Stimulated activated CD4-positive, alpha-beta T cell treated with anti-CD3 and anti-CD28 coated beads, TNF-alpha, amount 100 ng/mL, for 24 hours (primary cell): ENCODE measurements around the gene ERVFRD-1.

Source experiments
- DNase-seq, 3 experiments: peaks; one replicate each; pipeline ENCODE4 v3.0.0-alpha.2; 2020; ENCODE audit warnings: low read depth in 3 of 3

ERVFRD-1 gene, protein sequence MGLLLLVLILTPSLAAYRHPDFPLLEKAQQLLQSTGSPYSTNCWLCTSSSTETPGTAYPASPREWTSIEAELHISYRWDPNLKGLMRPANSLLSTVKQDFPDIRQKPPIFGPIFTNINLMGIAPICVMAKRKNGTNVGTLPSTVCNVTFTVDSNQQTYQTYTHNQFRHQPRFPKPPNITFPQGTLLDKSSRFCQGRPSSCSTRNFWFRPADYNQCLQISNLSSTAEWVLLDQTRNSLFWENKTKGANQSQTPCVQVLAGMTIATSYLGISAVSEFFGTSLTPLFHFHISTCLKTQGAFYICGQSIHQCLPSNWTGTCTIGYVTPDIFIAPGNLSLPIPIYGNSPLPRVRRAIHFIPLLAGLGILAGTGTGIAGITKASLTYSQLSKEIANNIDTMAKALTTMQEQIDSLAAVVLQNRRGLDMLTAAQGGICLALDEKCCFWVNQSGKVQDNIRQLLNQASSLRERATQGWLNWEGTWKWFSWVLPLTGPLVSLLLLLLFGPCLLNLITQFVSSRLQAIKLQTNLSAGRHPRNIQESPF

DNA sequence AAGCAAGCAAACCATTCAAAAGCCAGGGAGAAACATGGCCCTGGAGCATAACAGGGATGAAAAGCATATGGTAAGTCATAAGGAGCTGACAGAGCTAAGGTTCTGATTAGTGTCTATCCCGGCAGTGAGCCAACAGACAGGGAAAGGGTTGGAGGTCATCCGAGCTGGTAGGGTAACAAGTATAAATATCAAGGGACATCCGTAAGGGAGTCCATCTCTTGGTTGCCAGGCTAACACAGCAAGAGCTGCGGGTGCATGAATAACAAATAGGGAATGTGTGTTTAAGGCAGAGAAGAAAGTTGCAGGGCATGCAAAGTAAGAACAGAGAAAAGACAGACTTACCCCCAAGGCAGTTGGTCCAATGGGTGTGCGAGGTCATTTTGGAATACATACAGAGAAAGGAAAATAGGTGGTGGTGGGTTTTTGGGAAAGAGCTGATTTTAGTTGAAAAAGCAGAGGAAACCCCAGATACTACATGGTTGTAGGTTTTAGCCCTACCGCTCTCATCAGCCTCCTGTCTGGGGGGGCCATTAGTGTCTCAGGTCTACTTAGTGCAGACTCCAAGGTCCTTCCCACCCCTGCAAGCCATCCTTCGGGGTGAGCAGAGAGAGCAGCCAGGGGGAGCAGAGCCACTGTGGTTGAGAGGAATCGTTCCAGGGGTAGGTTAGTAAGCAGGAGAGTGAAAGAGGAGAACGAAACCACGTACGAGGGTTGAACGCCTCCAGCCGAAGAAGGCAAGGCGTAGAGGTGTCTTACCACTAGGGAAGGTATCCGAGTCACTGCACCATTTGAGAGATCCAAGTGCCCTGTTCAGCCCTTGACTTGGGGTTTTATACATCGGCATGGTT, at the start of gene ERVFRD-1:
Gene ERVFRD-1 (minus strand): TSS at position 805 of the 848 bp plus-strand sequence. CDS start 6,415 bp downstream, outside the sequence.
- DNase-seq: no peak

DNA sequence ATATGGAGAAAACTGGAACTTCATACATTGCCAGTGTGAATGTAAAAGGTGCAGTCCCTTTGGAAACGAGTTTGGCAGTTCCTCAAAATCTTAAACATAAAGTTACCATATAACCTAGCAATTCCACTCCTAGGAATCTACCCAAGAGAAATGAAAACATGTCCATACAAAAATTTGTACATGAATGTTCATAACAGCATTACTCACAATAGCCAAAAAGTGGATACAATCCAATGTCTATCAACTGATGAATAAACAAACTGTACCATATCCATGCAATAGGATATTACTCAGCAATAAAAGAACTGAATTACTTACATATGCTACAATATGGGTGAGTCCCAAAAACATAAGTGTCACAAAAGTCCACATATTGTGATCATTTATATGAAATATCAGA, 48.7 kb upstream of the ERVFRD-1 start:
- no peak for DNase-seq

DNA sequence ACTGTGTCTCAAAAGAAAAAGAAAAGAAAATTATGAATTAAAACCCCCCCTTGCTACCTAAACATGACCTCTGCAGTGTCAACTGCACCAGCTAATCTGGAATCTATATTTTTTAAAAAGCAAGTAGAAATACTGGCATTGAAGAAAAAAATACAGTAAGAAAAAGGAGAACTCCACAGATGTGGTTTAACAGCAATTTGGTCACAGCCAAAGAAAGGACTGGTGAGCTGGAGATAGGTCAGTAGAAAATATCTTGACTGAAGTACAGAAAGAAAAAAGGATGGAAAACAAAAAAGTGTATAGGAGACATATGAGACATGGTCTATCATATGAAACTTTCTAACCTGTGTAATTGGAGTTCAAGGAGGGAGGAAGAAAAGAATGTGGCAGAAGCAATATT, 44.1 kb upstream of the ERVFRD-1 start:
- no peak for DNase-seq

DNA sequence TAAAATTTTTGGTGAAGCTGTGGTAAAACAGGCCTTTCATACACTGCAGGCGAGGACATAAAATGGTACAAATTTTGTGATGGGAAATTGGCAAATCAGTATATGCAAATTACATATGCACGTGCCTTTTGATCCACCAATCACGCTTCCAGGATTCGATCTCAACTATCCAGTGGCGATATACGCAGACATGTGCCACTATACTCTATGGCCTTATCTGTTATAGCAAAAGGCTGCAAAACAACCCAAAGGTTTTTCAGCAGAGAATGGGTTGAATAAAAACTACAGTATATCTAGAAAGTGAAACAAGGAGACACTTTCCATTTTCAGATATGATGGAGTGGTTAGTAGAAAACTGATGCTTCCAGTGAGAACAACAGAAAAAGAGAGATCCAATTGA, 41.9 kb upstream of the ERVFRD-1 start:
- no peak for DNase-seq

- no peak for DNase-seq
Observed at GRCh38 chr6:11152581-11152980, 41.1 kb upstream of the ERVFRD-1 start.

- DNase-seq: no peak
Observed at GRCh38 chr6:11151488-11151887, 40.0 kb upstream of the ERVFRD-1 start.

- no peak for DNase-seq
Observed at GRCh38 chr6:11149551-11149950, 38.0 kb upstream of the ERVFRD-1 start.

- DNase-seq: no peak
Observed at GRCh38 chr6:11146117-11146826, 34.7 kb upstream of the ERVFRD-1 start.

GRCh38 chr6:11144393-11144851, 32.9 kb upstream of the ERVFRD-1 start:
- peak; percentile 48 to 70 (median 67) for DNase-seq

DNA sequence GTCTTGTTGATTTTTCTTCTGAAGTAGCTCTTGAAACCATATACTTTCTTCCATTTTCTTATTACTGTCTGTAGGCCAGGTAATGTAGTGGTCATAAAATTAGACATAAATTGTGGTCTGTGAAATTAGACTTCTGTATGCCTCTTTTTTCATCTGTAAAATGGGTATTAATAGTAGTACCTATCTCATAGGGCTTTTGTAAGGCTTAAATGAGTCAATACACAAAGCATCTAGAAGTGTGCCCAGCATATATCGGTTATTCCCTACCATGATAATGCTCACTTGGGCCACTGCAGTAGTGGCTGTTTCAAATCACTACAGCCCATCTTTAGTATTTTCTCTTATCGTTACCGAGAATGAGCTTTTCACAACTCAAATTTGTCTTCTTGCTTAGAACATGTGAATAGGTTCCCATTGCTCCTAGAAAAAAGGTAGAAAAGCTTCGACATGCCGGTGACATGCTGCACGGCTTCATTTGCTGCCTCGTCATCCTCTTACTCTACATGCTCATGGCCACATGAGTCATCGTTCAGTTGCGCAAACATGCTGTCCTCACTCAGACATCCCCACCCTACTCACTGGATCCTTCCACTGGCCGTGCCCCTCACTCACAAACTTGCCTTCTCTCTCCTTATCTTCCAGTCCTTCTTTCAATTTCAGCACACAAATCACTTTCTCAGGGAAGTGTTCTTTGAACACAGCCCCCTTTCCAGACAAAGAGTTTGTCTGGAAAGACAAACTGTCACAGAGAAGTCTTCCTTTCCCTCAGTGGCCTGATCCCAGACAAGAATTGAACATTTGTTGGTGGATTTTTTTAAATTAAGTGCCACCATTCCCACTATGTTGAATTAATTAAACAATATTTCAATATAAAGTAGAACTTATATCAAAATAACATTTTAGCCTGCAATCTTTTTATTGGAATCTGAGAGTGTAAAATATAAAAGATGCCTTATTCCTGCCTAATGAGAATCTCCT, 32.2 kb upstream of the ERVFRD-1 start:
- no peak for DNase-seq

DNA sequence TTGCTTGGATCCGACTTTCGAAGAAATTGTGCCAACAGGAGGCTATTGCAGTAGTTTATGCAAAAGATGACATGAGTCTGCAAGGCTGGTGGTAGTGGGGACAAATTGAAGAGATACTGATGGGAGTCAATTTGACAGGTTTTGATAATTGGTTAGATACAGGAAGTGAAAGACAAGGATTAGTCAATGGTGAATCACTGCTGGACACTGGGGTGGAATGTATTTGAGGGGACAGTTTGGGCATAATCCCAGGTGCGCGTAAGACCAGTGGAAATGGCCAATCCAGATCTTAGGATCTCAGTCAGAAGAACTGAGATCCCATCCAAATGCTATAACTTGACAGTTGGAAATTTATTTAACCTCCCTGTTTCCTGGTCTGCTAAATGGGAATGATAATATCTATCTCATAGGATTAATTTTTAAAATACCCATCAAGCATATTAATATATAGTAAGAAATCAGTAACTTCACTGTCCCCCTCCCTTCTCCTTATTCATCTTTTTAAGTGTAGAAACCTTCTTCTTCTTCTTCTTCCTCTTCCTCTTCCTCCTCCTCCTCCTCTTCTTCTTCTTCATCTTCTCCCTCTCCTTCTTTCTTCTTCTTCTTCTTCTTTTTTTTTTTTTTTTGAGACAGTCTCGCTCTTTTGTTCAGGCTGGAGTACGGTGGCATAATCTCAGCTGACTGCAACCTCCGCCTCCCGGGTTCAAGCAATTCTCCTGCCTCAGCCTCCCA, 30.9 kb upstream of the ERVFRD-1 start:
- no peak for DNase-seq

GRCh38 chr6:11141295-11141694, 29.8 kb upstream of the ERVFRD-1 start:
- DNase-seq: no peak

DNA sequence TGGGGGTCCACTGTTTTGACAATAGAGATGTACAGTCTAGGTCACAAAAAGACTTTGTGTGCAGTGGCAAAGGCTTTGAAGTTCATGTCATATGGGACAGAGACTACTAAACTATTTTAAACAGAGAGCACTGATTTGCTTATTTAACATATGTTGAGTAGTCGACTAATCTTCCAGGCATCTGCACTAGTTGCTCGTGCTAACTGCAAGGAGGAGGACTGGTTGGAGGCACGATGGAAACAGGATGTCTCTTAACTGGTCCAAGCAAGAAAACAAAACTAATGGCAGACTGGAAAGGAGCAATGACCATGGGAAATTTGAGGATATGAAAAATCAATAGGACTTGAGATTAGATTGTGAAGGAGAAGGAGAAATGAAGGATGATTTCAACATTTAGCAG, 28.5 kb upstream of the ERVFRD-1 start:
- DNase-seq: no peak

DNA sequence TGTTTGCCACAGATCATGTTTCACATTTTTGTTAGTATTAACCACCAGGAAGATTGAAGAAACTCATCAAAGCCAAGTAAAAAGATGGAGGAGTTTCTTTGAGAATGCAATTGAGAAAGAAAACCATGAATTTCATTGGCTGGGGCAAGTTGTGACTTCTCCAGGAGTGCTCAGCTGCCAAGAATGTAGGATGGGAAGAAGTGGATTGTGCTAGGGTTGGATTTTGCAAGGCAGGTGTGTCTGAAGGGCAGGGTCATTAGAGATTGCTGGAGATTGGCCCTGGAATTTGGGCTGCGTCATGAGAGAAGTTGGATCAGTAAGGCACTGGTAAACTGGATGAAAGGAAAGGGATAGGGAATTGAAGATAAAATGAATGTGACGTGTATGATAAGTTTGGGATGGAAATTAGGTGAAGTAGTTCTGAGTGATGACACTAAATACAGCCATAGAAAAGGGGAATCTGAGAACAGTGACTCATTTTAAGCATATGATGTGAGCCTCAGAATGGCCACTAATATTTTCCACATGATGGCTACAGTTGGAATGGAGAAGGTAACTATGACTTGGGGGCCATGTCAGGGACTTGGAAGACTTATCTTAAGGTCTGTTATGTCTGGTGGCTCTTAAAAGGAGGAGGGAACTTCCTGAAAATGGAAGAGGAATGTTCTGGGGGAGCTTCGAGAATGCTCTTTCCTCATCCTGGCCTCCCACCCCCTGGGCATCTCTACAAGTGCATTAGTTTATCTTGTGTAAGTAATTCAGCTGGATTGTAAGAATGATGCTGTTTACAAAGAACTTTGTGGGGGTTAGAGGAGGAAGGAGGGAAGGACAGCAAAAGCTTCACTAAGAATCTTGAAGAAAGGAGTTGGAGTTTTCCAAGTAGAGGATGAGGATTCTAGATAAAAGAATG, 27.8 kb upstream of the ERVFRD-1 start:
- no peak for DNase-seq

GRCh38 chr6:11136809-11137208, 25.3 kb upstream of the ERVFRD-1 start:
- no peak for DNase-seq

GRCh38 chr6:11133281-11133680, 21.8 kb upstream of the ERVFRD-1 start:
- DNase-seq: no peak

DNA sequence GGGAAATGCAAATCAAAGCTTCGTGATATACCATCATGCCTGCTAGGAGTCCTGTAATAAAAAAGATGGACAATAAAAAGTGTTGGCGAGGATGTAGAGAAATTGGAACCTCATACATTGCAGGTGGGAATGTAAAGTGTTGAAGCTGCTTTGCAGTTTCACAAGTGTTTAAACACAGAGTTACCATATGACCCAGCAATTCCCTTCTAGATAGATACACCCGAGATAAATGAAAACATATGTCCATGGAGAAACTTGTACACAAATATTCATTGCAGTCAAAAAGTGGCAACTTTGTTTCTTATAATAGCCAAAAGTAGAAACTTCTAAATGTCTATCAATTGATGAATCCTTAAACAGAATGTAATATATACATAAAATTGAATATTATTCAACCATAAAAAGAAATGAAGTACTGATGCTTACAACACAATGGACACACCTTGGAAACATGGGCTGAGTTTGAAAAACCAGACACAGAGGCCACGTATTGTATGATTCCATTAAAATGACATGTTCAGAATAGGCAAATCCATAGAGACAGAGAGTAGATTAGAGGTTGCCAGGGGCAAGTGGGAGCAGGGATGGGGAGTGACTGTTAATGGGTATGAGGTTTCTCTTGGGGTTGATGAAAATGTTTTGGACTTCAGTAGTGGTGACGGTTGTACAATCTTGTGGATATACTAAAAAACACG, 20.8 kb upstream of the ERVFRD-1 start:
- no peak for DNase-seq

DNA sequence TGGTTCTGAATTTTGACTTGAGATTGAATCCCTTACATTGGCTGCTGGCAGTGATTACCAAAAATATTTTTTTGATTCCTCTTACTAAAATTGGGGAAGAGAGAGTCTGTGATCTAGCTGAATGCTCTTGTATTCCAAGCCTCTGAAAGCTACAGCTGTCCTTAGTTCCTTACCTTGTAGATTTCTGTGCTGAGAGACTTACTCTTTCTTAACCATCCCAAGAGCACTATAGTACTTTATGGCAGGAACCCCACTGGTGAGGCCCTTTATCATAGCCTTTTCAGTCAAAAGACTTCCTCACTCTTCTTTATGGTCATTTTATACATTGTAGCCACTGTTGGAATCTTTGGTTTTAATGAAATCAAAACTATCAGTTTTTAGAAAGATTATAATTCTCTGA, 19.1 kb upstream of the ERVFRD-1 start:
- no peak for DNase-seq
